ENCODE measurements around the gene NR3C2.
A peak's percentile ranks its signal among the peaks of the same experiment; 100 is the strongest.

Gene NR3C2

GRCh38 chr4:148296498-148296897 lies 145.7 kb downstream of the NR3C2 start:
- no peak for ATAC-seq (replicated peaks)
- no peak overlapping the region for H3K4me3 Mint-ChIP-seq
- peaks cover 7 to 10% of the 10 kb centered on the region in 2 donors for H3K36me3 Mint-ChIP-seq
- H3K27ac Mint-ChIP-seq: no peak overlapping the region
- H3K4me1 Mint-ChIP-seq: peaks cover 6% of the 10 kb centered on the region in 2 donors
- DNase-seq: no peak
- H3K27me3 Mint-ChIP-seq: no peaks in the 10 kb centered on the region
- peaks cover 0 to 6% of the 10 kb centered on the region in 2 donors for H3K9me3 Mint-ChIP-seq

- H3K27ac Mint-ChIP-seq: no peak overlapping the region
- H3K27me3 Mint-ChIP-seq: no peaks in the 10 kb centered on the region
Measured at GRCh38 chr4:148295642-148296041, 146.6 kb downstream of the NR3C2 start.

GRCh38 chr4:148293571-148293970 lies 148.6 kb downstream of the NR3C2 start:
- Mint-ChIP-seq H3K4me1 (peaks cover 6% of the 10 kb centered on the region in 2 donors), H3K27ac (no peak overlapping the region), H3K9me3 (peaks cover 0 to 2% of the 10 kb centered on the region in 2 donors), H3K27me3 (no peaks in the 10 kb centered on the region), H3K36me3 (peaks cover 2 to 3% of the 10 kb centered on the region in 2 donors), H3K4me3 (no peak overlapping the region)
- ATAC-seq (replicated peaks) (peak in 1 of 2 donors; percentile 25), DNase-seq (no peak)

More at GRCh38 chr4:148295642-148296041, 146.6 kb downstream of the NR3C2 start:
- no peak for ATAC-seq (replicated peaks)
- Mint-ChIP-seq H3K4me3 (no peak overlapping the region), H3K9me3 (peaks cover 0 to 3% of the 10 kb centered on the region in 2 donors), H3K36me3 (peaks cover 3 to 8% of the 10 kb centered on the region in 2 donors), H3K4me1 (peaks cover 6% of the 10 kb centered on the region in 2 donors)
- DNase-seq: no peak

GRCh38 chr4:148292686-148293085 lies 149.5 kb downstream of the NR3C2 start:
- Mint-ChIP-seq H3K27me3 (no peaks in the 10 kb centered on the region), H3K36me3 (no peaks in the 10 kb centered on the region), H3K4me3 (no peak overlapping the region), H3K27ac (no peak overlapping the region), H3K4me1 (peaks cover 6 to 8% of the 10 kb centered on the region in 2 donors), H3K9me3 (no peaks in the 10 kb centered on the region)
- no peak for DNase-seq
- no peak for ATAC-seq (replicated peaks)

- ATAC-seq (replicated peaks): no peak
- no peak overlapping the region for H3K27ac Mint-ChIP-seq
- H3K4me3 Mint-ChIP-seq: no peak overlapping the region
- no peaks in the 10 kb centered on the region for H3K9me3 Mint-ChIP-seq
- no peaks in the 10 kb centered on the region for H3K27me3 Mint-ChIP-seq
- no peak for DNase-seq
- peaks cover 0 to 2% of the 10 kb centered on the region in 2 donors for H3K4me1 Mint-ChIP-seq
- no peaks in the 10 kb centered on the region for H3K36me3 Mint-ChIP-seq
Measured at GRCh38 chr4:148289740-148290139, 152.5 kb downstream of the NR3C2 start.

- ATAC-seq (replicated peaks): no peak
- no peak overlapping the region for H3K27ac Mint-ChIP-seq
- no peaks in the 10 kb centered on the region for H3K27me3 Mint-ChIP-seq
- DNase-seq: no peak
- no peaks in the 10 kb centered on the region for H3K36me3 Mint-ChIP-seq
- peaks cover 0 to 5% of the 10 kb centered on the region in 2 donors for H3K4me1 Mint-ChIP-seq
- no peak overlapping the region for H3K4me3 Mint-ChIP-seq
- no peaks in the 10 kb centered on the region for H3K9me3 Mint-ChIP-seq
Measured at GRCh38 chr4:148288448-148288847, 153.8 kb downstream of the NR3C2 start.

GRCh38 chr4:148287111-148287510 lies 155.1 kb downstream of the NR3C2 start:
- no peak overlapping the region for H3K27ac Mint-ChIP-seq
- no peak overlapping the region for H3K4me3 Mint-ChIP-seq
- peaks cover 0 to 10% of the 10 kb centered on the region in 2 donors for H3K4me1 Mint-ChIP-seq
- no peaks in the 10 kb centered on the region for H3K27me3 Mint-ChIP-seq
- DNase-seq: no peak
- no peak for ATAC-seq (replicated peaks)
- H3K9me3 Mint-ChIP-seq: no peaks in the 10 kb centered on the region
- no peaks in the 10 kb centered on the region for H3K36me3 Mint-ChIP-seq

- no peak overlapping the region for H3K27ac Mint-ChIP-seq
- H3K27me3 Mint-ChIP-seq: no peaks in the 10 kb centered on the region
- H3K4me1 Mint-ChIP-seq: peaks cover 0 to 10% of the 10 kb centered on the region in 2 donors
- H3K36me3 Mint-ChIP-seq: no peaks in the 10 kb centered on the region
- ATAC-seq (replicated peaks): no peak
- no peak for DNase-seq
- no peak overlapping the region for H3K4me3 Mint-ChIP-seq
- no peaks in the 10 kb centered on the region for H3K9me3 Mint-ChIP-seq
Measured at GRCh38 chr4:148286012-148286411, 156.2 kb downstream of the NR3C2 start.

- Mint-ChIP-seq H3K9me3 (no peaks in the 10 kb centered on the region), H3K4me1 (peaks cover 0 to 10% of the 10 kb centered on the region in 2 donors), H3K27me3 (no peaks in the 10 kb centered on the region), H3K4me3 (no peak overlapping the region), H3K36me3 (no peaks in the 10 kb centered on the region), H3K27ac (no peak overlapping the region)
- DNase-seq (no peak), ATAC-seq (replicated peaks) (no peak)
Measured at GRCh38 chr4:148283665-148284064, 158.5 kb downstream of the NR3C2 start.

- no peak for ATAC-seq (replicated peaks)
- Mint-ChIP-seq H3K36me3 (peaks cover 0 to 11% of the 10 kb centered on the region in 2 donors), H3K4me3 (no peak overlapping the region), H3K4me1 (peaks cover 8 to 15% of the 10 kb centered on the region in 2 donors), H3K9me3 (peaks cover 0 to 3% of the 10 kb centered on the region in 2 donors), H3K27ac (no peak overlapping the region), H3K27me3 (no peaks in the 10 kb centered on the region)
- no peak for DNase-seq
Measured at GRCh38 chr4:148278310-148278709, 163.9 kb downstream of the NR3C2 start.

- Mint-ChIP-seq H3K27ac (no peak overlapping the region), H3K27me3 (no peaks in the 10 kb centered on the region), H3K4me3 (no peak overlapping the region), H3K4me1 (peaks cover 9 to 10% of the 10 kb centered on the region in 2 donors), H3K9me3 (peaks cover 0 to 3% of the 10 kb centered on the region in 2 donors), H3K36me3 (peaks cover 0 to 11% of the 10 kb centered on the region in 2 donors)
- DNase-seq (no peak), ATAC-seq (replicated peaks) (no peak)
Measured at GRCh38 chr4:148275266-148275665, 166.9 kb downstream of the NR3C2 start.

- Mint-ChIP-seq H3K27me3 (no peaks in the 10 kb centered on the region), H3K9me3 (peaks cover 0 to 3% of the 10 kb centered on the region in 2 donors), H3K4me1 (peaks cover 9 to 10% of the 10 kb centered on the region in 2 donors), H3K36me3 (peaks cover 0 to 11% of the 10 kb centered on the region in 2 donors), H3K27ac (no peak overlapping the region), H3K4me3 (no peak overlapping the region)
- DNase-seq (no peak), ATAC-seq (replicated peaks) (no peak)
Measured at GRCh38 chr4:148273501-148273986, 168.7 kb downstream of the NR3C2 start.

GRCh38 chr4:148271166-148271565 lies 171.0 kb downstream of the NR3C2 start:
- Mint-ChIP-seq H3K27ac (no peak overlapping the region), H3K9me3 (peaks cover 0 to 3% of the 10 kb centered on the region in 2 donors), H3K4me3 (no peak overlapping the region), H3K4me1 (peaks cover 8 to 9% of the 10 kb centered on the region in 2 donors), H3K36me3 (peaks cover 0 to 11% of the 10 kb centered on the region in 2 donors), H3K27me3 (no peaks in the 10 kb centered on the region)
- ATAC-seq (replicated peaks) (no peak), DNase-seq (no peak)

- no peak for ATAC-seq (replicated peaks)
- Mint-ChIP-seq H3K27ac (no peak overlapping the region), H3K27me3 (no peaks in the 10 kb centered on the region), H3K4me1 (peaks cover 8 to 9% of the 10 kb centered on the region in 2 donors), H3K36me3 (peaks cover 0 to 11% of the 10 kb centered on the region in 2 donors), H3K9me3 (peaks cover 0 to 3% of the 10 kb centered on the region in 2 donors), H3K4me3 (no peak overlapping the region)
- DNase-seq: no peak
Measured at GRCh38 chr4:148270630-148271029, 171.6 kb downstream of the NR3C2 start.

- ATAC-seq (replicated peaks) (no peak), DNase-seq (no peak)
- Mint-ChIP-seq H3K4me1 (peaks cover 4 to 6% of the 10 kb centered on the region in 2 donors), H3K27ac (no peak overlapping the region), H3K4me3 (no peak overlapping the region), H3K9me3 (peaks cover 0 to 2% of the 10 kb centered on the region in 2 donors), H3K36me3 (peaks cover 0 to 5% of the 10 kb centered on the region in 2 donors), H3K27me3 (no peaks in the 10 kb centered on the region)
Measured at GRCh38 chr4:148268835-148269234, 173.4 kb downstream of the NR3C2 start.
